ENCODE results near the gene CRYBG3.

DNA sequence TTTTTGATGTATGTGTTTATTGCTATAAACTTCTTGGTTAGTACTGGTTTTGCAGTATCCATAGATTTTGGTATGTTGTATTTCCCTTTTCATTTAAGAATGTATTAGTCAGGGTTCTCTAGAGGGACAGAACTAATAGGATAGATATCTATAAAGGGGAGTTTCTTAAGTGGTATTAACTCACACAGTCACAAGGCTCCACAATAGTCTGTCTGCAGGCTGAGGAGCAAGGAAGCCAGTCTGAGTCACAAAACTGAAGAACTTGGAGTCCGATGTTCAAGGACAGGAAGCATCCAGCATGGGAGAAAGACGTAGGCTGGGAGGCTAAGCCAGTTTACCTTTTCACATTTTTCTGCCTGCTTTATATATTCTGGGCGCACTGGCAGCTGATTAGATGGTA lies 48.9 kb upstream of the CRYBG3 start:
- TF ChIP-seq REST (IDR thresholded peaks at IDR 0.05; ENCODE audit: insufficient read depth in 1 of 2, low read depth in 2 of 2, low read length in 2 of 2), result no peak
- TF ChIP-seq POLR2AphosphoS5 (IDR thresholded peaks at IDR 0.05; ENCODE audit: low read depth, low read length), result no peak
- no peak for TF ChIP-seq SIN3A (IDR thresholded peaks at IDR 0.05; ENCODE audit: borderline replicate concordance, insufficient read depth, low read length)
- TF ChIP-seq TAF1 (IDR thresholded peaks at IDR 0.05; ENCODE audit: borderline replicate concordance, insufficient read depth, low read length), result no peak
